ENCODE data around the gene BAZ2A.

Gene BAZ2A

GRCh38 chr12:56645201-56645716 lies 15.1 kb upstream of the BAZ2A start:
- peak overlapping the region; percentile 98 for H3K4me3 ChIP-seq (ENCODE audit: low read length)
- no peak for DNase-seq (ENCODE audit: low read depth)
- TF ChIP-seq, protein P1, sequence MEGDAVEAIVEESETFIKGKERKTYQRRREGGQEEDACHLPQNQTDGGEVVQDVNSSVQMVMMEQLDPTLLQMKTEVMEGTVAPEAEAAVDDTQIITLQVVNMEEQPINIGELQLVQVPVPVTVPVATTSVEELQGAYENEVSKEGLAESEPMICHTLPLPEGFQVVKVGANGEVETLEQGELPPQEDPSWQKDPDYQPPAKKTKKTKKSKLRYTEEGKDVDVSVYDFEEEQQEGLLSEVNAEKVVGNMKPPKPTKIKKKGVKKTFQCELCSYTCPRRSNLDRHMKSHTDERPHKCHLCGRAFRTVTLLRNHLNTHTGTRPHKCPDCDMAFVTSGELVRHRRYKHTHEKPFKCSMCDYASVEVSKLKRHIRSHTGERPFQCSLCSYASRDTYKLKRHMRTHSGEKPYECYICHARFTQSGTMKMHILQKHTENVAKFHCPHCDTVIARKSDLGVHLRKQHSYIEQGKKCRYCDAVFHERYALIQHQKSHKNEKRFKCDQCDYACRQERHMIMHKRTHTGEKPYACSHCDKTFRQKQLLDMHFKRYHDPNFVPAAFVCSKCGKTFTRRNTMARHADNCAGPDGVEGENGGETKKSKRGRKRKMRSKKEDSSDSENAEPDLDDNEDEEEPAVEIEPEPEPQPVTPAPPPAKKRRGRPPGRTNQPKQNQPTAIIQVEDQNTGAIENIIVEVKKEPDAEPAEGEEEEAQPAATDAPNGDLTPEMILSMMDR (conservative IDR thresholded peaks at IDR 0.05; ENCODE audit: low read length) = no peak

DNA sequence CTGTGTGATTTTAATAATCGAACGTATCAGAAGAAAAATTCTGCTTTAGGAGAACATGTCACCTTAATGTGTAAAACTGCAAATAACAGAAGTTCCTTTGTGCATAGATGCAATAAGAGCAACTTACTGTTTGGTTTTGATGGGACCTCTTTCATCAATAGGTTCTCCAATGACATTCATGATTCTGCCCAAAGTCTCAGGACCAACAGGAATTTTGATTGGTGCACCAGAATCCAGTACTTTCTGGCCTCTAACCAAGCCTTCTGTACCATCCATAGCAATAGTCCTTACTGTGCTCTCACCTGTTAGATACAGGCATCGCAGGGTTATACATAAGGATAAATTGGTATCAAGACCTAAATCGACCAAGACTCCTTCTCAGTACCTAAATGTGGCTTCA lies 14.5 kb upstream of the BAZ2A start:
- DNase-seq (ENCODE audit: low read depth) = no peak
- peak overlapping the region; percentile 98 for H3K4me3 ChIP-seq (ENCODE audit: low read length)
- TF ChIP-seq, protein P1 (conservative IDR thresholded peaks at IDR 0.05; ENCODE audit: low read length) = no peak

DNA sequence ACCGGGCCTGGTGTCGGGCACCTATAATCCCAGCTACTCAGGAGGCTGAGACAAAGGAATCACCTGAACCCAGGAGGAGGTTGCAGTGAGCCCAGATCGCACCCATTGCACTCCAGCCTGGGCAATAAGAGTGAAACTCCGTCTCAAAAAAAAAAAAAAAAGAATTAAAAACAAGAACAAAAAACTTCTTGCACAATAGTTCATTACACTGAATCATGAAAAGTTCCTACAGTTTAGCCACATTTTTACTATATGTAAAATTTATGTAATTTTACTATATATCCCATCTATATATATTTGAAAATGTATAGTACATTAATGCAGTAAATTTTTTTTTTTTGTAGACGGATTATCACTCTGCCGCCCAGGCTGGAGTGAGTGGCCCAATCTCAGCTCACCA lies 11.1 kb upstream of the BAZ2A start:
- TF ChIP-seq, protein P1 (conservative IDR thresholded peaks at IDR 0.05; ENCODE audit: low read length) = no peak

GRCh38 chr12:56637621-56638020 lies 7.5 kb upstream of the BAZ2A start:
- H3K4me3 ChIP-seq (ENCODE audit: low read length) = no peak overlapping the region
- TF ChIP-seq, protein P1 (conservative IDR thresholded peaks at IDR 0.05; ENCODE audit: low read length) = no peak
- no peak for DNase-seq (ENCODE audit: low read depth)

More for the DNA sequence above, 11.1 kb upstream of the BAZ2A start:
- no peak overlapping the region for H3K4me3 ChIP-seq (ENCODE audit: low read length)
- DNase-seq (ENCODE audit: low read depth) = no peak

GRCh38 chr12:56636675-56637540 lies 6.8 kb upstream of the BAZ2A start:
- peak; percentile 100 for DNase-seq (ENCODE audit: low read depth)
- TF ChIP-seq, protein P1 (conservative IDR thresholded peaks at IDR 0.05; ENCODE audit: low read length) = peak; percentile 86
- H3K4me3 ChIP-seq (ENCODE audit: low read length) = peak overlapping the region; percentile 94

GRCh38 chr12:56635806-56636674 lies 5.9 kb upstream of the BAZ2A start:
- peak; percentile 82 for DNase-seq (ENCODE audit: low read depth)
- TF ChIP-seq, protein P1 (conservative IDR thresholded peaks at IDR 0.05; ENCODE audit: low read length) = no peak
- H3K4me3 ChIP-seq (ENCODE audit: low read length) = peak overlapping the region; percentile 94

All from AG10803 (cell line).